Measurements from ENCODE around the gene UBL3. TPM values are rescaled to one million over a fixed set of nuclear protein-coding genes. Genes with fewer than 3 reads are reported as not detected.
A peak's percentile ranks its signal among the peaks of the same experiment; 100 is the strongest.

The UBL3 gene, protein sequence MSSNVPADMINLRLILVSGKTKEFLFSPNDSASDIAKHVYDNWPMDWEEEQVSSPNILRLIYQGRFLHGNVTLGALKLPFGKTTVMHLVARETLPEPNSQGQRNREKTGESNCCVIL
- 14.5 and 19.7 TPM in 2 replicates for total RNA-seq (2014; rRNA removed; shearing (Covaris generic))

DNA sequence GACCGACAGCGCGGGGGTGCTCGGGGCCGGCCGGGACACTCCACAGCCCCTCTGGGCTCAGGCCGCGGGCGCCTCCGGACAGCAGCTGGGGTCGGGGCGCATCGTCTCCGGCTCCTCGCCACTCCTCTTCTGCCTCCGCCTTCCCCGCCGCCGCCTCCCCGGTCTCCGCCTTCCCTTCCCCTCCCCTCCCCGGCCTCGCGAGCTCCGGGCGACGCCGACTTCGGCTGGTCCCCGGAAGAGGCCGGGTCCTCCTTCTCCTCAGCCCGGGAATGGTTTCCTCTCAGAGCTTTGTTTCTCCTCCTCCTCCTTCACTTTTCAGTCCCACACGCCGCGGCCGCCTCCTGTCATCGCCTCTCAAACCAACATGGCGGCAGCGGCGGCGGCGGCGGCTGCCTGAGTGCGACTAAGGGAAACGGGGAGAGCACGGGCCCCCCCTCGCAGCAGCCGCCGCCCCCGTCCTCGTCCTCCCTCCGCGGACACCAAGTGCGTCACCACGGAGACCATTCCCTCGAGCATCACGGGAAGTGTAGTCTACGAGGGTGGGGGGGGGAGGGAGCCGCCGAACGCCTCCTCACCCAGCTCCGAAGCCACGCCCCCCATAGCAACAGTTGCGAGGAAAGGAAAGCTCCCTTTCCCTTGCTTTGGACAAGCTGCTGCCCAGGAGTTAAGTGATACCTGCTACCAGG is at the start of gene UBL3:
Gene UBL3 (minus strand): TSS at position 405 of the 686 bp plus-strand sequence. CDS start 1,079 bp downstream, outside the sequence.
- Histone ChIP-seq H3K27me3 (replicated peaks) (no peaks in the 10 kb centered on the region), H3K4me3 (peak within 1 kb of the TSS; percentile 72), H3K27ac (peak within 1 kb of the TSS; percentile 92), H3K36me3 (no peaks in the 10 kb centered on the region; the same call in 1 of the 2 replicates), H3K4me1 (replicated peaks) (peaks cover 24% of the 10 kb centered on the region), H3K9me3 (replicated peaks) (no peaks in the 10 kb centered on the region)
- DNase-seq (ENCODE audit: low read depth in 1 of 2, low spot score in 2 of 2): peak; percentile 93 to 95

- Histone ChIP-seq H3K9me3 (replicated peaks) (no peaks in the 10 kb centered on the region), H3K27ac (no peak overlapping the region), H3K36me3 (no peaks in the 10 kb centered on the region)
Observed at GRCh38 chr13:29897102-29897501, 46.7 kb upstream of the UBL3 start.

DNA sequence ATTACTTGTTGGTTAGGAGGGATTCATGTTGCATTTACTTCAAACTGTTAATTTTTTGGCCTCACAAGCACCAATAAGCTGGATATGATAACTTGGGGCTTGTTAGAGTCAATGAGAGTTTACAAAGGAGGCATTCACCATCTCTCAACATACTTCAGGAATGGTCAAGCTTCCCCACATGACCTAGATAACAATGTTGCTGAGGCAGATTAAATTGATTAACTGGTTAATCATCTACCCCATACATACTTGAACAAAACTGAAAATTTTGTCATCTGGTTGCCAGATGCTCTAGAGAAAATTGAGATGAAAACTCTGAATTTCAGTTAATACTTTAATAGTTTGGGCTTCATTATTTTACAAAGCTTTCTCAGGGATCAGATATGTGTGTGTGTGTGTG is 43.0 kb upstream of the UBL3 start:
- no peaks in the 10 kb centered on the region for H3K9me3 ChIP-seq (replicated peaks)
- no peaks in the 10 kb centered on the region for H3K36me3 ChIP-seq
- no peak overlapping the region for H3K4me3 ChIP-seq
- DNase-seq (ENCODE audit: low read depth in 1 of 2, low spot score in 2 of 2): no peak
- H3K27ac ChIP-seq: no peak overlapping the region
- H3K27me3 ChIP-seq (replicated peaks): no peaks in the 10 kb centered on the region
- no peaks in the 10 kb centered on the region for H3K4me1 ChIP-seq (replicated peaks)

More at GRCh38 chr13:29897102-29897501, 46.7 kb upstream of the UBL3 start:
- DNase-seq (ENCODE audit: low read depth in 1 of 2, low spot score in 2 of 2): no peak
- H3K4me3 ChIP-seq: no peak overlapping the region
- H3K4me1 ChIP-seq (replicated peaks): peaks cover 6% of the 10 kb centered on the region
- no peaks in the 10 kb centered on the region for H3K27me3 ChIP-seq (replicated peaks)

GRCh38 chr13:29892151-29892550 is 41.7 kb upstream of the UBL3 start:
- Histone ChIP-seq H3K27ac (no peak overlapping the region), H3K4me1 (replicated peaks) (peaks cover 5% of the 10 kb centered on the region), H3K36me3 (no peaks in the 10 kb centered on the region), H3K27me3 (replicated peaks) (no peaks in the 10 kb centered on the region), H3K4me3 (no peak overlapping the region), H3K9me3 (replicated peaks) (no peaks in the 10 kb centered on the region)
- no peak for DNase-seq (ENCODE audit: low read depth in 1 of 2, low spot score in 2 of 2)

DNA sequence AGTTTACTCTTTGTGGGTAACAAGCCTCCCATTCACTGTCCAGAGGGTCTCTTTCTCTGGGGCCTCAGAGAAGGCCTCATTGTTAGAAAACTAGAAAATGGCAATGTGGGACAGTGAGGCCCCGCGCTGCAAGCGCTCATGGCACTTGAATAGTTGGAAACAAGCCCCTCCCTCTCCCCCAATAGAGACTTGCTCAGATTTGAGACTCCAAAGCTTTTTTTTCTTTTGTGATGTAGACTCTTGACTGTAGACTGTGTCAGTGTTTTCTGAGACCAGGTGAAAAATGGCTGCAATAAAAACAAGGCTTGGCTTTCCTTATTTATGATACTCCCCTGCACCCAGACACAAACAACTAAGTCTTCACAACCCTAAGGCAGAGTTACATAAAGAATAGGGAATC is 38.7 kb upstream of the UBL3 start:
- no peaks in the 10 kb centered on the region for H3K9me3 ChIP-seq (replicated peaks)
- DNase-seq (ENCODE audit: low read depth in 1 of 2, low spot score in 2 of 2): no peak
- no peaks in the 10 kb centered on the region for H3K36me3 ChIP-seq
- peaks cover 12% of the 10 kb centered on the region for H3K4me1 ChIP-seq (replicated peaks)
- H3K4me3 ChIP-seq: no peak overlapping the region
- H3K27ac ChIP-seq: no peak overlapping the region
- no peaks in the 10 kb centered on the region for H3K27me3 ChIP-seq (replicated peaks)

DNA sequence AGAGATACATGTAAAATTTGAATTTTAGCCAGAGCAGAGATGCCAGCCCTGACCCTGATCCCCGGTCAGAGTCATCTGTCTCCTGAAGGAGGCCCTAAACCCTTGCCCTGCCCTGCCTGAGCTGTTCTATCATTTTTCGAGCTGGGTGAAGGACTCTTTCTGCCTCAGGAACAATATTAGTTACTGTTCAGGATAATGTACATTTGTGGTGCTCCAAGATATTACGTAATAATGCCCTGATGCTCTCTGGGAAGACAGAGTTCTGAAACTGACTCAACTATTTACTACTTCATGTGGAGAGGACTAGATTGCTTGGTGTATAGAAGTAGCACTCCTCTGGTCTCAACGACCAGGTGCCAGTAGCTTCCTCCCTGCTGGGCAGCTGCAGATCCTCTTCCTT is 37.9 kb upstream of the UBL3 start:
- no peaks in the 10 kb centered on the region for H3K27me3 ChIP-seq (replicated peaks)
- no peaks in the 10 kb centered on the region for H3K9me3 ChIP-seq (replicated peaks)
- no peaks in the 10 kb centered on the region for H3K36me3 ChIP-seq
- H3K4me1 ChIP-seq (replicated peaks): peaks cover 12% of the 10 kb centered on the region
- no peak overlapping the region for H3K27ac ChIP-seq
- no peak for DNase-seq (ENCODE audit: low read depth in 1 of 2, low spot score in 2 of 2)
- H3K4me3 ChIP-seq: no peak overlapping the region

DNA sequence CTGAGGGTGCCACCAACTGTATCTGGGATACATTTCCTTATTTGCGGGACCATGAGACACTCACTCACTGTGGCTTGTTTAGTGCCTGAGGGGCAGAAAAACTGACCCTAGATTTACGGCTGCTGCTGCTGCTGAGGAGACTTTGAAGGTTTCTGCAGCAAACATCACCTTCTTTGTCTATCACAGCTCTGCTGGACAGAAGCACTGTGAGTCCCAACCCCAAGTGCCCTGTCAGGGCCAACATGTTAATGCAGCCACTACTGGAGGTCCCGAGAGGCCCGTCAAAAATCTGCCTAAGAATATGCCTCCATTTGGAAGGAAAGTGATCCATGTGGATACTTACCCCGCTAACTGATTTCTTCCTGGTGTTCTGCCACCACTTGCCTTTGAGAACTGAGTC is 37.3 kb upstream of the UBL3 start:
- H3K27me3 ChIP-seq (replicated peaks): no peaks in the 10 kb centered on the region
- H3K36me3 ChIP-seq: no peaks in the 10 kb centered on the region
- H3K4me3 ChIP-seq: no peak overlapping the region
- no peak for DNase-seq (ENCODE audit: low read depth in 1 of 2, low spot score in 2 of 2)
- no peaks in the 10 kb centered on the region for H3K9me3 ChIP-seq (replicated peaks)
- peaks cover 12% of the 10 kb centered on the region for H3K4me1 ChIP-seq (replicated peaks)
- no peak overlapping the region for H3K27ac ChIP-seq

- H3K4me3 ChIP-seq: no peak overlapping the region
- H3K36me3 ChIP-seq: no peaks in the 10 kb centered on the region
- peaks cover 12% of the 10 kb centered on the region for H3K4me1 ChIP-seq (replicated peaks)
- no peak for DNase-seq (ENCODE audit: low read depth in 1 of 2, low spot score in 2 of 2)
- H3K27me3 ChIP-seq (replicated peaks): no peaks in the 10 kb centered on the region
- H3K9me3 ChIP-seq (replicated peaks): no peaks in the 10 kb centered on the region
- H3K27ac ChIP-seq: no peak overlapping the region
Observed at GRCh38 chr13:29887030-29887557, 36.7 kb upstream of the UBL3 start.

GRCh38 chr13:29886446-29886845 is 36.0 kb upstream of the UBL3 start:
- Histone ChIP-seq H3K36me3 (no peaks in the 10 kb centered on the region), H3K4me3 (no peak overlapping the region), H3K27me3 (replicated peaks) (no peaks in the 10 kb centered on the region), H3K4me1 (replicated peaks) (peaks cover 12% of the 10 kb centered on the region), H3K9me3 (replicated peaks) (no peaks in the 10 kb centered on the region), H3K27ac (no peak overlapping the region)
- DNase-seq (ENCODE audit: low read depth in 1 of 2, low spot score in 2 of 2): no peak

DNA sequence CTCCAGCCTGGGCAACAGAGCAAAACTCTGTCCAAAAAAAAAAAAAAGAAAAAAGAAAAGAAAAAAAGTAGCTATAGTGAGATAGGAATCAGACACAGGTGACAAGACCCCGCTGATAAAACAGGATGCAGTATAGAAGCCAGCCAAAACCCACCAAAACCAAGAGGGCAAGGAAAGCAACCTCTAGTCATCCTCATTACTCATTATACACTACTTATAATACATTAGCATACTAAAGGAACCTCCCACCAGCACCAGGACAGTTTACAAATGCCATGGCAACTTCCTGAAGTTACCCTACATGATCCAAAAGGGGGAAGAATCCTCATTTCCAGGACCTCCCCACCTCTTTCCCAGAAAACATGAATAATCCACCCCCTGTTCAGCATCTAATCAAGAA is 35.6 kb upstream of the UBL3 start:
- Histone ChIP-seq H3K4me3 (no peak overlapping the region), H3K9me3 (replicated peaks) (no peaks in the 10 kb centered on the region), H3K4me1 (replicated peaks) (peaks cover 12% of the 10 kb centered on the region), H3K36me3 (no peaks in the 10 kb centered on the region), H3K27me3 (replicated peaks) (no peaks in the 10 kb centered on the region), H3K27ac (no peak overlapping the region)
- DNase-seq (ENCODE audit: low read depth in 1 of 2, low spot score in 2 of 2): no peak

- Histone ChIP-seq H3K4me1 (replicated peaks) (peaks cover 12% of the 10 kb centered on the region), H3K27ac (no peak overlapping the region), H3K9me3 (replicated peaks) (no peaks in the 10 kb centered on the region), H3K4me3 (no peak overlapping the region), H3K27me3 (replicated peaks) (no peaks in the 10 kb centered on the region), H3K36me3 (no peaks in the 10 kb centered on the region)
- peak in 1 of 2 experiments; percentile 10 for DNase-seq (ENCODE audit: low read depth in 1 of 2, low spot score in 2 of 2)
Observed at GRCh38 chr13:29884671-29885430, 34.4 kb upstream of the UBL3 start.

DNA sequence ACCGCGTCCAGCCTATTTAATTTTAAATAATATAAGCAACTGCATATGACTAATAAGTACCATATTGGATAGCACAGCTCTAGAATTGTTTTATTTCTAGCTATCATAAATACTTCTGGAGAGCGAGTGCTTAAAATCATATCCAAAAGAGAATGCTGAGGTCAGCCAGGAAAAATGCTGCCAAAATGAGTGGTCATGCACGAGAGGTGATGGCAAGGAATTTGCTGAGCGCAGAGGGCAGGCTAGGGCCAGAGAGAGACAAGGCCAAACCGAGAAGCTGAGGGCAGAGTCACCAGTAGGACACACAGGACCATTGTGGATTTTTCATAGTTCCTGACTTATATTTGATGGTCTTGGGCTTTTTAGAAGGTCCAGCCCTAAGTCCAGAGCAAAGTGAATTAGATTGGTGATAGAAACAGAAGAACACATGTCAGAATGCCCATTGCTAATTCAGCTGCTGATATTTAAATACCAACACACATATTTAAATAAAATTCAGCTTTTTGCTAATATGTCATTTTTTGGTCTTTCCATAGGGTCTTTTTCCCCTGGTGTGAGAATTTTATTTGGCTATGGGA is 33.6 kb upstream of the UBL3 start:
- H3K36me3 ChIP-seq: no peaks in the 10 kb centered on the region
- H3K9me3 ChIP-seq (replicated peaks): no peaks in the 10 kb centered on the region
- H3K4me1 ChIP-seq (replicated peaks): peaks cover 12% of the 10 kb centered on the region
- H3K4me3 ChIP-seq: no peak overlapping the region
- DNase-seq (ENCODE audit: low read depth in 1 of 2, low spot score in 2 of 2): no peak
- H3K27ac ChIP-seq: no peak overlapping the region
- H3K27me3 ChIP-seq (replicated peaks): no peaks in the 10 kb centered on the region

DNA sequence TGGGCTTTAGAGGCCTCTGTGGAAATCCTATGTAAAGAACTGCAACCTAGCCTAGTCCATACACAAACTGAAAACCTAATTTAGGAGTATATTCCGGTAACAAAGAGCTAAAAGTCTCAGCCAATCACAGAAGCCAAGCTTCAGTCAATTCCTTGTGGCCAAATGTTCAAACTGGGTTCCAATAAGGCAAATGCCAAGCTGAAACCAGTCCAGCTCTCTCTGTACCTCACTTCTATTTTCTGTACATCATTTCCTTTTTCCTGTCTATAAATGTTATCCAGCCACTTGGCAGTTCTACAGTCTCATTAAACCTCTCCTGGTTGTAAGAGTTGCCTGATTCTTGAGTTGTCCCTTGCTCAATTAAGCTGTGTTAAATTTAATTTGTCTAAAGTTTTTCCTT is 31.7 kb upstream of the UBL3 start:
- Histone ChIP-seq H3K27ac (no peak overlapping the region), H3K4me3 (no peak overlapping the region), H3K36me3 (no peaks in the 10 kb centered on the region), H3K9me3 (replicated peaks) (no peaks in the 10 kb centered on the region), H3K4me1 (replicated peaks) (peaks cover 6% of the 10 kb centered on the region), H3K27me3 (replicated peaks) (no peaks in the 10 kb centered on the region)
- no peak for DNase-seq (ENCODE audit: low read depth in 1 of 2, low spot score in 2 of 2)

DNA sequence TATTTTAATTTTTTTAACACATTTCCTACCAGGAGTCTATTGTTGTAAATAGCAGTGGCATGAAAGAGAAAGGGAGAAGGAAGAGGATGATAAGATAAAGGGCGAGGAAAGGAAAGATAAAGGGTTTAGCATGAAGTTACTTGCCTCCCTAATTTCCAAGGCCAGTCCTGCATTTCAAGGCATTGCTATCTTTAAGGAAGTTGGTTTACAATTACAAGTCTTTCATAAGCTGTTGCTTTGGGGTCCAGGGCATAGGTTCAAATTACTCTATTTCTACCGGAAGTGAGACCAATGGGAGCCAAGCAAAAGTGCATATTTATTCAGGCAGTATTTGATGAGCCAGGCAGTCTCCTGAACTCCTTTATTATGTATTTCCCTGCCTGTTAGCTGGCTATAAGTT is 27.7 kb upstream of the UBL3 start:
- no peaks in the 10 kb centered on the region for H3K9me3 ChIP-seq (replicated peaks)
- no peak for DNase-seq (ENCODE audit: low read depth in 1 of 2, low spot score in 2 of 2)
- no peak overlapping the region for H3K27ac ChIP-seq
- no peaks in the 10 kb centered on the region for H3K27me3 ChIP-seq (replicated peaks)
- H3K36me3 ChIP-seq: no peaks in the 10 kb centered on the region
- peaks cover 5% of the 10 kb centered on the region for H3K4me1 ChIP-seq (replicated peaks)
- no peak overlapping the region for H3K4me3 ChIP-seq
